NB4 (cell line): ENCODE results near the gene MED20.
A peak's percentile ranks its signal among the peaks of the same experiment; 100 is the strongest.
"Not testable (repeated sequence)": the region's sequence is repeated elsewhere in the genome, so short reads cannot be mapped to it uniquely, and the experiment has no call there.

Source experiments
- DNase-seq: peaks from one replicate; pipeline ENCODE4 v3.0.0; 2010; ENCODE audit warnings: low read depth
- H3K4me3 ChIP-seq: one replicate; pipeline ENCODE4 v1.5.1; 2011; ENCODE audit warnings: mild to moderate bottlenecking, low read depth, low read length, moderate library complexity
- CTCF ChIP-seq: IDR thresholded peaks from one replicate; pipeline ENCODE4 v1.5.1; 2012; ENCODE audit warnings: low read depth, low read length
- MAX ChIP-seq: IDR thresholded peaks from 2 replicates; pipeline ENCODE4 v1.6.1; 2011; ENCODE audit warnings: low read depth, low read length
- MYC ChIP-seq: IDR thresholded peaks from 2 replicates; pipeline ENCODE4 v1.6.1; 2011; ENCODE audit warnings: low read depth, low read length
- POLR2A ChIP-seq: IDR thresholded peaks from 2 replicates; pipeline ENCODE4 v1.6.1; 2011; ENCODE audit warnings: mild to moderate bottlenecking; ENCODE audit not compliant: insufficient read length; ENCODE audit errors: extremely low read depth

Gene MED20

GRCh38 chr6:41957117-41957516 is 36.2 kb upstream of the MED20 start:
- TF ChIP-seq MAX (no peak), CTCF (no peak), POLR2A (no peak), MYC (no peak)
- H3K4me3 ChIP-seq, result no peak overlapping the region
- DNase-seq, result no peak

GRCh38 chr6:41955412-41955811 is 34.5 kb upstream of the MED20 start:
- TF ChIP-seq MAX, result no peak
- no peak overlapping the region for H3K4me3 ChIP-seq
- no peak for DNase-seq

GRCh38 chr6:41954668-41955067 is 33.7 kb upstream of the MED20 start:
- no peak for DNase-seq
- H3K4me3 ChIP-seq, result no peak overlapping the region
- no peak for TF ChIP-seq POLR2A
- TF ChIP-seq MYC, result no peak
- TF ChIP-seq MAX, result no peak
- no peak for TF ChIP-seq CTCF

- no peak for DNase-seq
- TF ChIP-seq CTCF (no peak), POLR2A (no peak), MYC (no peak), MAX (no peak)
- H3K4me3 ChIP-seq, result no peak overlapping the region
Measured at GRCh38 chr6:41947581-41948220, 26.8 kb upstream of the MED20 start.

- H3K4me3 ChIP-seq, result no peak overlapping the region
- TF ChIP-seq MAX, result no peak
- no peak for TF ChIP-seq MYC
- no peak for TF ChIP-seq POLR2A
- TF ChIP-seq CTCF, result no peak
- DNase-seq, result no peak
Measured at GRCh38 chr6:41943456-41943855, 22.5 kb upstream of the MED20 start.

GRCh38 chr6:41942882-41943281 is 21.9 kb upstream of the MED20 start:
- H3K4me3 ChIP-seq, result not testable (repeated sequence)

GRCh38 chr6:41942067-41942851 is 21.3 kb upstream of the MED20 start:
- no peak for DNase-seq
- H3K4me3 ChIP-seq, result peak overlapping the region; percentile 67
- no peak for TF ChIP-seq MYC
- no peak for TF ChIP-seq CTCF
- no peak for TF ChIP-seq MAX
- no peak for TF ChIP-seq POLR2A

More at GRCh38 chr6:41942882-41943281, 21.9 kb upstream of the MED20 start:
- DNase-seq, result not testable (repeated sequence)
